Activated naive CD8-positive, alpha-beta T cell treated with anti-CD3 and anti-CD28 coated beads for 36 hours (primary cell): ENCODE measurements around the gene MYO16. TPM values are rescaled to one million over a fixed set of nuclear protein-coding genes. Genes with fewer than 3 reads are reported as not detected.

Experiments used
- DNase-seq: peaks from one replicate; pipeline ENCODE4 v3.0.0; 2021
- H3K27ac Mint-ChIP-seq: one replicate; pipeline ENCODE4 v1.8.0; 2022; ENCODE audit warnings: mild to moderate bottlenecking, moderate library complexity, mixed read lengths
- H3K27me3 Mint-ChIP-seq: one replicate; pipeline ENCODE4 v1.8.0; 2022; ENCODE audit warnings: mild to moderate bottlenecking, mixed read lengths
- H3K36me3 Mint-ChIP-seq: one replicate; pipeline ENCODE4 v1.8.0; 2021; ENCODE audit warnings: mild to moderate bottlenecking, mixed read lengths
- H3K4me1 Mint-ChIP-seq: one replicate; pipeline ENCODE4 v1.8.0; 2021; ENCODE audit warnings: mixed read lengths
- H3K4me3 Mint-ChIP-seq: one replicate; pipeline ENCODE4 v1.8.0; 2022; ENCODE audit warnings: mild to moderate bottlenecking, moderate library complexity, mixed read lengths
- H3K9me3 Mint-ChIP-seq: one replicate; pipeline ENCODE4 v1.8.0; 2022; ENCODE audit warnings: mixed read lengths
- total RNA-seq, 2 experiments: library from RNA; stranded (reverse); gene quantifications; one replicate each; pipeline ENCODE4 v1.2.3, GENCODE V29; 2021

The MYO16 gene
- total RNA-seq, 2 experiments from 2014 or later = not detected

DNA sequence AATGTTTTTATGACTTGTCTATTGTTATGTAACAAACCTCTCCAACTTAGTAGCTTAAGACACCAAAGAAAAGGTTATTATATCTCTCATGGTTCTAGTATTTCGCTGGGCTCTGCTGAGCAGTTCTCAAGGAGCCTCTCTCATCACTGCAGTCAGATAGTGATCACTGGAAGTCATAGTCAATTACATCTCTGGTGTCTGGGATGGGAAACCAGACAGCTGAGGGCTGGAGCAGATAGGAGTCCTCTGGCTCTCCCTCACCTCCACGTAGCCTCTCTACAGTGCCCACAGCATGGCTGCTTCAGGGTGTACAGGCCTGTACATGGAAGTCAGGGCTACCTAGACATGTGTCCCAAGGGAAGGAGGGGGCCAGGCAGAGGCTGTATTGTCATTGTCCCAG lies 507.5 kb downstream of the MYO16 start:
- no peaks in the 10 kb centered on the region for H3K9me3 Mint-ChIP-seq
- DNase-seq = no peak
- no peaks in the 10 kb centered on the region for H3K4me1 Mint-ChIP-seq
- no peak overlapping the region for H3K27ac Mint-ChIP-seq
- no peak overlapping the region for H3K4me3 Mint-ChIP-seq
- peaks cover 2% of the 10 kb centered on the region for H3K36me3 Mint-ChIP-seq
- H3K27me3 Mint-ChIP-seq = peaks cover 43% of the 10 kb centered on the region

DNA sequence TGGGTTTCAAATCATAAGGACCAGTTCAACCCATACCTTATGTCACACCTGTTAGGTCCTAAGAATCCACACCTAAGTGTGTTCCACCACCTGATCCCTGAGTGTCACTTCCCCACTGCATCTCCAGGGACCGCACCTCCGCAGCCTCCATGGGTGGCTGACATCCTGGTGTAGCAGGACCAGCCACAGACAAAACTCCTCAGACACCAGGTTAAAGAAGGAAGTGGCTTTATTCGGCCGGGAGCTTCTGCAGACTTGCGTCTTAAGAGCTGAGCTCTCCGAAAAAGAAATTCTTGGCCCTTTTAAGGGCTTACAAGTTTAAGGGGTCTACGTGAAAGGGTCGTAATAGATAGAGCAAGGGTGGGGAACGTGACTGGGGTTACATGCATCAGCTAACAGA lies 509.9 kb downstream of the MYO16 start:
- Mint-ChIP-seq H3K9me3 (no peaks in the 10 kb centered on the region), H3K36me3 (peaks cover 2% of the 10 kb centered on the region), H3K27me3 (peaks cover 52% of the 10 kb centered on the region)

DNA sequence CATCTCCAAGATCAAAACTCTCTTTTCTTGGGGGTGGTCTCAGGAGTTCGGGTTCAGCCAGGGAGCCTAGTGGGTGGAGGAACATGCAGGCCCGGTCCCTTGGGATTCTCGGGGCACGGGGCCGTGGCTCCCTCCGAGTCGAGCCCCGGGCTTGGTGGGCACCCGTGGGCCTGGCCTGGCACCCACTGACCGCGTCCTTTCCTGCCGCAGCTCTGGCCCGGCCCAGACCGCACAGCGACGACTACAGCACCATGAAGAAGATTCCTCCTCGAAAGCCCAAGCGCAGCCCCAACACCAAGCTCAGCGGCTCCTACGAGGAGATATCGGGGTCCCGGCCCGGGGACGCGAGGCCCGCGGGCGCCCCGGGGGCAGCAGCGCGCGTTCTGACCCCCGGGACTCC lies 510.6 kb downstream of the MYO16 start:
- Mint-ChIP-seq H3K4me1 (no peaks in the 10 kb centered on the region), H3K36me3 (peaks cover 2% of the 10 kb centered on the region), H3K4me3 (no peak overlapping the region), H3K27ac (no peak overlapping the region), H3K9me3 (no peaks in the 10 kb centered on the region), H3K27me3 (peaks cover 52% of the 10 kb centered on the region)
- no peak for DNase-seq

More for the DNA sequence above, 509.9 kb downstream of the MYO16 start:
- DNase-seq = no peak
- no peak overlapping the region for H3K4me3 Mint-ChIP-seq
- no peaks in the 10 kb centered on the region for H3K4me1 Mint-ChIP-seq
- H3K27ac Mint-ChIP-seq = no peak overlapping the region

DNA sequence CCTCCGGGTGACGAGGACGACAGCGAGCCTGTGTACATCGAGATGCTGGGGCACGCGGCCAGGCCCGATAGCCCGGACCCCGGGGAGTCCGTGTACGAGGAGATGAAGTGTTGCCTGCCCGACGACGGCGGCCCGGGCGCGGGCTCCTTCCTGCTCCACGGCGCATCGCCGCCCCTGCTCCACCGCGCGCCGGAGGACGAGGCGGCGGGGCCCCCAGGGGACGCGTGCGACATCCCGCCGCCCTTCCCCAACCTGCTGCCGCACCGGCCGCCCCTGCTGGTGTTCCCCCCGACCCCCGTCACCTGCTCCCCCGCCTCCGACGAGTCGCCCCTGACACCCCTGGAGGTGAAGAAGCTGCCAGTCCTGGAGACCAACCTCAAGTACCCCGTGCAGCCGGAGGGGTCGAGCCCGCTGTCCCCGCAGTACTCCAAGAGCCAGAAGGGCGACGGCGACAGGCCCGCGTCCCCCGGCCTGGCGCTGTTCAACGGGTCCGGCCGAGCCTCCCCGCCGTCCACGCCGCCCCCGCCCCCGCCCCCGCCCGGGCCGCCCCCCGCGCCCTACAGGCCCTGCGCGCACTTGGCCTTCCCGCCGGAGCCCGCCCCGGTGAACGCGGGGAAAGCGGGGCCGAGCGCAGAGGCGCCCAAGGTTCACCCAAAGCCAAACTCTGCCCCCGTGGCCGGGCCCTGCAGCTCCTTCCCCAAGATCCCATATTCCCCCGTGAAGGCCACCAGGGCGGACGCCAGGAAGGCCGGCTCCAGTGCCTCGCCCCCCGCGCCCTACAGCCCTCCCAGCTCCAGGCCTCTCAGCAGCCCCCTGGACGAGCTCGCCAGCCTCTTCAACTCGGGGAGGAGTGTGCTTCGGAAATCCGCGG lies 511.3 kb downstream of the MYO16 start:
- no peak overlapping the region for H3K27ac Mint-ChIP-seq
- H3K36me3 Mint-ChIP-seq = peaks cover 2% of the 10 kb centered on the region
- no peak overlapping the region for H3K4me3 Mint-ChIP-seq
- H3K9me3 Mint-ChIP-seq = no peaks in the 10 kb centered on the region
- H3K27me3 Mint-ChIP-seq = peaks cover 51% of the 10 kb centered on the region
- no peak for DNase-seq
- H3K4me1 Mint-ChIP-seq = no peaks in the 10 kb centered on the region

DNA sequence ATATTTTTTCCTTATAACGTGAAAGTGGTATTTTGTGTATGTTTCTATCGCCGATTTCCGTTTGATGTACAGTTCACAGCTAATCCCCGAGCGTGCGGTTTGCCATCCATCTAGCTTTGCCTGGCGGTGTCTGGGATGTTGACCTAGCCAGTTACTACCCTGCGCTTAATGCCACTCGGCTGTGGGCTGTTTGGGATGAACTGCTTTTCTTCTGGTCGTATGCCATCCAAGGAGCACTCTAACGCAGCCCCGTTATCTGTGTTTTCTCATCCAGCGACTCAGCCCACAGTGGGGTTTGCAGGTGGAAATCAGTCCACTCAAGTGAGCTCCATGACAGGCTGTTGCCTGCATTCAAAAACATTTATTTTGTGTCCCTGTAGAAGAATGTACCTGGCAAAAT lies 512.3 kb downstream of the MYO16 start:
- Mint-ChIP-seq H3K9me3 (no peaks in the 10 kb centered on the region), H3K36me3 (peaks cover 2% of the 10 kb centered on the region), H3K27me3 (peaks cover 53% of the 10 kb centered on the region), H3K4me1 (no peaks in the 10 kb centered on the region), H3K4me3 (no peak overlapping the region), H3K27ac (no peak overlapping the region)
- no peak for DNase-seq

DNA sequence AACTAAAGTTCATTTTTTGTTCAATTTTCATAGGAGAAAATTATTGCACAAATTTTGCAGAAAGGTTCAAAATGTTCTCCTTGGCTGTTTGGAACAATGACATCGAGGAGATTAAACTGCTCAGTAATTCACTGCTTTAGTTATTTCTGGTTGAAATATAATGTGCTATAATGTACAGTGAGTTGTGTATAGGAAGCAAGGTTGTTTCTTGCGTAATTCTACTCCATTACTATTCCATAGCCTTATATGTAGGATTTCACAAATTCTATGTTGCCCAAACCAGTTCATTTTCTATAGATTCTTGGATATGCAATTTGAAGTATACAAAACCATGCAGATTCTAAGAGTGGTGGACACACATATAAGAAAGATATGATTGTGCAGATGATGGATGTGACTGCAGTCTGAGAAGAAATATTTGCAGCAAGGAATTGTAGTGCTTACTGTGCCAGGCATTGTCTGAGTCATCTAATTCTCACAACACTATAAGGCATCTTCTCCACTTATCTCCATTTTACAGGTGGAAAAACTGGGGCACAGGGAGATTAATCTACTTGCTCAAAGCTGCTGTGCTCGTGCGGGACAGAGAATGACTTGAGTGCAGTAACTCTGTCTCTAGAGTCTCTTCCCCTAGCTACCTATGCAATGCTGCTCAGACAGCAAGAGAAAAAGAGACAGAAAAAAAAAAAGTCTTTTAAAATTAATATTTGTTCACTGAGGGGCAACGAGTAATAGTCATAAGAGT lies 515.5 kb downstream of the MYO16 start:
- Mint-ChIP-seq H3K27ac (no peak overlapping the region), H3K36me3 (no peaks in the 10 kb centered on the region), H3K4me1 (no peaks in the 10 kb centered on the region), H3K9me3 (no peaks in the 10 kb centered on the region), H3K27me3 (peaks cover 39% of the 10 kb centered on the region), H3K4me3 (no peak overlapping the region)
- DNase-seq = no peak

DNA sequence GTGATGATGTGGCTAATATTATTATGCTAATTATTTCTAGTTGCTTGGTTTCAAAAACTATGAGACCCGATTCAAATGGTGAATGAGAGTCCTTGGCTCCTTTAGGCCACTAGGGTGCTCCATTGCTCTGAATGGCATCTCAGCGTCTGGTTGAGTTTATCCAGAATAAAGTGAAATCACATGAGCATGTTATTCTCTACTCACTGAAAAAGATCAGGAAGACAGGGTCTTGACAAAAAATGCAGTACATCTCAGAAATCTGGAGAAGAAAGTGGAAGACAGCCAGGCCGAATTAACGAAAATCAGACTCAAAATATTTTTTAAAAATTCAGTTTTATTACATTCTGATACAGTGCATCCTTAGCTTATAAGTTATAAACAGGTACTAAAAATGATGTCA lies 516.2 kb downstream of the MYO16 start:
- H3K9me3 Mint-ChIP-seq = no peaks in the 10 kb centered on the region
- no peak overlapping the region for H3K27ac Mint-ChIP-seq
- H3K27me3 Mint-ChIP-seq = peaks cover 36% of the 10 kb centered on the region
- no peaks in the 10 kb centered on the region for H3K36me3 Mint-ChIP-seq
- no peaks in the 10 kb centered on the region for H3K4me1 Mint-ChIP-seq
- H3K4me3 Mint-ChIP-seq = no peak overlapping the region
- DNase-seq = no peak

DNA sequence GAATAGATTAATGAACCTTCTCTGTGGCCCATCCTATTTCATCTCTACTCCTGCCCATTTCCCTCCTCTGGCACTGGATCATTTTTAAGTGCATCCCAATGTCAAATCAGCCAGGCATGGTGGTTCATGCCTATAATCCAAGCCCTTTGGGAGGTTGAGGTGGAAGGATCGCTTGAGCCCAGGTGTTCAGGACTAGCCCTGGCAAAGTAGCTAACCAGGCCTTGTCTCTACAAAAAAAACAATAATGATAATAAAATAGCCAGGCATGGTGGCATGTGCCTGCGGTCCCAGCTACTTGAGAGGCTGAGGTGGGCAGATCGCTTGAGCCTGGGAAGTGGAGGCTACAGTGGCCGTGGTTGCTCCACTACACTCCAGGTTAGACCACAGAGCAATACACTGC lies 517.0 kb downstream of the MYO16 start:
- H3K9me3 Mint-ChIP-seq = no peaks in the 10 kb centered on the region
- H3K27me3 Mint-ChIP-seq = peaks cover 28% of the 10 kb centered on the region
- H3K27ac Mint-ChIP-seq = no peak overlapping the region
- no peak overlapping the region for H3K4me3 Mint-ChIP-seq
- no peak for DNase-seq
- H3K4me1 Mint-ChIP-seq = no peaks in the 10 kb centered on the region
- no peaks in the 10 kb centered on the region for H3K36me3 Mint-ChIP-seq

DNA sequence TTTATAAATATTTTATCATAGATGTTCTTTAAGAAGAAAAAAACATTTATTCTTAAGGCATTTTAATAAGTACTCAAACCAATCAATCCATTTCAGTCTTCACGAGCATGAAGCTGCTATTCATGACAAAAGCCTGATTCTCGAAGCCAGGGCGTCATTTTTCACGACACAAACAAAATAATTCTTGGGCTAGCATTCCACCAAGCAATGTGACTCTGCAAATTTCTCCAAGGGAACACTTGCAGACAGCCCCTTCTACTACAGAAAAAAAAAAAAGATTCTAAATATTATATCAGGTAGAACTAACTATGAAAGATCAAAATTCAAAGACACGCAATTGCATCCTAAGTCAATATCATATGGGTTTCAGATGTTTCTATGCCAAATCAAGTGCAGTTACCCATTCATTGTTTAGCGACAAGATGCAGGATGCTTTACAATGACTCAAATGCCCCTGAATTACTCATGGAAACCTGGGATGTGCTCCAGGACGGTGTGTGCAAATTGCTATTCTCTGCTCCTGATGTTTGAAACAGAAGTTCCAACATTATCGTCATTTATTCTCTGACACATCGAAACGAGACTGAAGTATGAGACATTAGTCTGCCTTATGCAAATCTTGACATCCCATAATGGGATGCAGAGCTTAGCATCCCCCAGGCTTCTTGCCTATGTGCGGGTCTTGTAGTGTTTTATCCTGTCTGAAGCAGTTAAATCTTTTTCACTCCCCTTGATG lies 517.7 kb downstream of the MYO16 start:
- no peaks in the 10 kb centered on the region for H3K4me1 Mint-ChIP-seq
- no peak overlapping the region for H3K4me3 Mint-ChIP-seq
- H3K27ac Mint-ChIP-seq = no peak overlapping the region
- H3K27me3 Mint-ChIP-seq = peaks cover 21% of the 10 kb centered on the region
- no peak for DNase-seq
- H3K9me3 Mint-ChIP-seq = no peaks in the 10 kb centered on the region
- H3K36me3 Mint-ChIP-seq = no peaks in the 10 kb centered on the region

DNA sequence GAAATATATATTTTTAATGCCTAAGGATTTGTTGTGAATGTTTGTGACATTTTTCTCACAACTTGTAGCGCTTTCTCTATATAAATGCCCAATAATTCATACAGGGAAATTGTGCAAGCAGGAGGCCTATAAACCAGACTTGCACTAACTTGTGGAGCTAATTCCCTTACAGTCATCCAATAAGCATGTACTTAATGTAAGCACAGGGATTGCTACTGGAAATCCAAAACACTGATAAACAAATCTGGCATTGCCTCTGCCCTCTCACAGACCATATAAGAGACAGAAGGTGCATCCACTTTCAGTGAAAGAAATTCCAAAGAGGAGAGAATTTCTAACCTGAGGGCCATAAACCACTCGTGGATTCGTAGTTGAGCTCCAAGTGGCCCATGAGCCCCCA lies 518.8 kb downstream of the MYO16 start:
- Mint-ChIP-seq H3K4me1 (no peaks in the 10 kb centered on the region), H3K4me3 (no peak overlapping the region), H3K27ac (no peak overlapping the region), H3K27me3 (peaks cover 15% of the 10 kb centered on the region), H3K36me3 (no peaks in the 10 kb centered on the region), H3K9me3 (no peaks in the 10 kb centered on the region)
- DNase-seq = no peak

DNA sequence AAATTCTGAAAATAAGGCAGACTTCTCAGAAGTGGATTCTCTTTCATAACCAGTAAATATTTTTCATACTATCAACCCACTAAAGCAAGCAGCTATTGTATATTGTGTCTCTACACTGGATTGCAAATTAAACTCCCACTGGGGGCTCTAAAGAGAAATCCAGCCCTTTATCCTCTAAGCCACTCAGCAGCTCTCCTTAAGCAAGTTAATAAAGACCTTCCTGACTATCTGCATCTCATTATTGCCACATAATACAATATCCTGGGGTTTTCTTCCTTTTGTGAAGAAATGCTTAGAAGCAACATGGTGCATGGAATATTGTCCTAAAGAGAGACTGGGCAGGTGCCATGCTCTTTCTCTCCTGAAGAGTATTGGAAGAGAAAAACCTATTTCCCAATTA lies 521.3 kb downstream of the MYO16 start:
- no peak for DNase-seq
- Mint-ChIP-seq H3K27ac (no peak overlapping the region), H3K4me3 (no peak overlapping the region), H3K4me1 (no peaks in the 10 kb centered on the region), H3K9me3 (no peaks in the 10 kb centered on the region), H3K36me3 (no peaks in the 10 kb centered on the region), H3K27me3 (peaks cover 17% of the 10 kb centered on the region)

DNA sequence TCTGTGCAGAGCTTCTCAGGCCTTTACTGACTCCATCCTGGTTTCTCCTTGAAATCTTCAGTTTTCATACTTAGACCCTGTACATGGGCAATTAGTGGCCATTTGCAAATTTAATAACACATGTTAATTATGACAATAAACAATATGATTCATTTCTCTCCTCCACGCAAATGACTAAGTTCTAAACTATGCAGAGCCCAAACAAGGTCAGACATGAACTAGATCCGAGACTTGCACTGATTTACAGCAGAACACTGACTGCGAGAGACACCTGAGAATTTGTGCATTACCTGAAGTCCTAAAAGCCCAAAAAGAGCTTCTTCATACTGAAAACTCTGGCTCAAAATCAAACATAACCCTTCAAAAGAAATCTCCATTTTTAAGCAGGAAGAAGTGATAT lies 521.8 kb downstream of the MYO16 start:
- Mint-ChIP-seq H3K4me1 (no peaks in the 10 kb centered on the region), H3K36me3 (no peaks in the 10 kb centered on the region), H3K27me3 (peaks cover 17% of the 10 kb centered on the region), H3K4me3 (no peak overlapping the region), H3K9me3 (no peaks in the 10 kb centered on the region), H3K27ac (no peak overlapping the region)
- DNase-seq = no peak

DNA sequence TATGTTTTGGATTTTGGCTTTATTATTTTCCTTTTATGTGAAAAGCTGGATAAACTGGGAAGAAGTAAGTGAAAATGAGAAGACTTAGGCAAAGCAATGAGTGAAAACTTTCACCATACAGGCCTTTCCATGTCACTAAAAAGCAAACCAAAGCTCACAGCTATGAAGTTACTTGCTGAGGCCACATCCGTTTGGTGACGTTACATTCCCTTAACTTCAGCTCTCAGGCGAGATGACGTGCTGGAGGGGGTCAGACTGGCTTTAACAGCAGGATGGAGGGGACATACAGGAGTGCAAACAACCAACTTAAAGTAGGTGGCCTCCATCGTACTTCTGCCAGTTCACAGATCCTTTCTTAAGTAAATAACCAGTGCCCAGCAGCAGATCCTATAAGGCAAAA lies 522.3 kb downstream of the MYO16 start:
- H3K4me1 Mint-ChIP-seq = no peaks in the 10 kb centered on the region
- H3K27ac Mint-ChIP-seq = no peak overlapping the region
- no peak overlapping the region for H3K4me3 Mint-ChIP-seq
- no peak for DNase-seq
- H3K36me3 Mint-ChIP-seq = no peaks in the 10 kb centered on the region
- no peaks in the 10 kb centered on the region for H3K9me3 Mint-ChIP-seq
- H3K27me3 Mint-ChIP-seq = peaks cover 18% of the 10 kb centered on the region

DNA sequence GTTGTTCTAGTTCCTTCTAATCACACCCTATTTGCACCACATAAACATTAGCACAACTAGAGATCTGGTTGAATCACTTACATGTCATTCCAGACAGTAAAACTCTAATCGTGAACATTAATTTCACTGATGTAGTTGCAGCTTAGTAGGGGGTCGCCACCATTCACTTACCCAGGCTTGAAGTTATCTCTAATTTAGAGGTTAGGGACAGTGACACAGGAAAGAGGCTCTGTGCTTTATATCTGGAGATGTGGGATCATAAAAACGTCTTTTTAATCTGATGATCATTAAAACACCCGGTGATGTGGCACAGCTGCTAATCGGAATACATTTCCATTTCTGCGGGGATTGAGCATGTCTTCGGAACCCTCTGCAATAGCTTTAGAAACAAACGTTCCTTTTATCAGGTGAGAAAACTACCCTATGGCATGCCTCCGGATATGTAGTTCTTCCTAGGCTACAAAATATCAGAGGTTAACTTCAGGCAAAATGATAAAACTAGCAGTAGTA lies 523.0 kb downstream of the MYO16 start:
- no peak for DNase-seq
- Mint-ChIP-seq H3K27me3 (peaks cover 24% of the 10 kb centered on the region), H3K9me3 (no peaks in the 10 kb centered on the region), H3K36me3 (no peaks in the 10 kb centered on the region), H3K27ac (no peak overlapping the region), H3K4me3 (no peak overlapping the region), H3K4me1 (no peaks in the 10 kb centered on the region)

DNA sequence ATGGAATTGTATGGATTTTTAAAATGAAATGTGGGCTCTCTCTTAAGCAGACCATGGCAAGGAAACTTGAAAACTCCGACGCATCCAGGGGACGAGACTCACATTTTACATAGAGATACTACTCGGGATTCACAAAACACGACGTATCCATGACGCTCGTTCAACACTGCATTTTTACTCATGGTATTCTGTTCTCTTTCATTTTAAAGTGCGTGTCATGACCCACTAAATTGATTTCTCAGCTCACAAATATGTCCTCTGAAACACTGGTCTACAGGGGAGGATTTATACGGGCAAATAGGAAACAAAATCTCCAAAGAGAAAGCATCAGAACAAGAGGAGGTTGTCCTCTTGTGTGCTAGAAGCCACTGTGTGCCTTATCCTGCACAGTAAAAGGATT lies 523.5 kb downstream of the MYO16 start:
- Mint-ChIP-seq H3K4me3 (no peak overlapping the region), H3K4me1 (no peaks in the 10 kb centered on the region), H3K27me3 (peaks cover 30% of the 10 kb centered on the region), H3K9me3 (no peaks in the 10 kb centered on the region), H3K36me3 (no peaks in the 10 kb centered on the region), H3K27ac (no peak overlapping the region)
- no peak for DNase-seq
